ENCODE data around the gene CLSTN2.

GRCh38 chr3:140493271-140493670, 558.3 kb downstream of the CLSTN2 start:
- TF ChIP-seq CTCF (IDR thresholded peaks at IDR 0.05 in 2 of 3, conservative IDR thresholded peaks at IDR 0.05 in 1 of 3; ENCODE audit: borderline replicate concordance in 1 of 3, insufficient read depth in 1 of 3, low read depth in 2 of 3, low read length in 2 of 3) (no peak), ZNF274 (IDR thresholded peaks at IDR 0.05; ENCODE audit: low read depth, low read length) (no peak), POLR2AphosphoS5 (IDR thresholded peaks at IDR 0.05; ENCODE audit: low read depth, low read length) (no peak), SP1 (IDR thresholded peaks at IDR 0.05; ENCODE audit: low read depth) (no peak), EZH2 (IDR thresholded peaks at IDR 0.05) (no peak)
- TF ChIP-seq, protein P1, sequence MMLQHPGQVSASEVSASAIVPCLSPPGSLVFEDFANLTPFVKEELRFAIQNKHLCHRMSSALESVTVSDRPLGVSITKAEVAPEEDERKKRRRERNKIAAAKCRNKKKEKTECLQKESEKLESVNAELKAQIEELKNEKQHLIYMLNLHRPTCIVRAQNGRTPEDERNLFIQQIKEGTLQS (IDR thresholded peaks at IDR 0.05): no peak

Measured in HCT116 (cell line).